OCI-LY1 (cell line): Measurements from ENCODE around the gene HAPLN3.

Experiments
- H2AFZ ChIP-seq: fragments of 200-600 bp; sonication (generic), shearing (Covaris generic); 2 replicates; pipeline ENCODE4 v1.6.0; 2014; ENCODE audit warnings: antibody characterized with exemption, mild to moderate bottlenecking, low read length
- H3F3A ChIP-seq: fragments of 200-600 bp; sonication (generic), shearing (Covaris generic); 2 replicates; pipeline ENCODE4 v1.6.0; 2014; ENCODE audit warnings: mild to moderate bottlenecking, antibody characterized with exemption, low read length, moderate library complexity; ENCODE audit not compliant: insufficient read depth
- H3K27ac ChIP-seq: fragments of 200-600 bp; sonication (generic); 2 replicates; pipeline ENCODE4 v1.5.1; 2014; ENCODE audit warnings: low read length, mixed run types, mild to moderate bottlenecking, low read depth; ENCODE audit not compliant: poor library complexity, severe bottlenecking
- H3K27me3 ChIP-seq: fragments of 200-600 bp; sonication (generic); 2 replicates; pipeline ENCODE4 v1.6.0; 2014; ENCODE audit warnings: antibody characterized with exemption, mild to moderate bottlenecking, low read length, moderate library complexity; ENCODE audit not compliant: insufficient read depth
- H3K36me3 ChIP-seq: fragments of 200-600 bp; sonication (generic); 2 replicates; pipeline ENCODE4 v1.6.1; 2014; ENCODE audit warnings: mild to moderate bottlenecking, antibody characterized with exemption, low read length, moderate library complexity, mixed read lengths; ENCODE audit not compliant: insufficient read depth
- H3K4me1 ChIP-seq: fragments of 200-600 bp; sonication (generic); 2 replicates; pipeline ENCODE4 v1.5.1; 2014; ENCODE audit warnings: mild to moderate bottlenecking, low read length, moderate library complexity; ENCODE audit not compliant: insufficient read depth, severe bottlenecking
- H3K4me2 ChIP-seq: fragments of 200-600 bp; sonication (generic), shearing (Covaris generic); 2 replicates; pipeline ENCODE4 v1.6.1; 2014; ENCODE audit warnings: low read length
- H3K4me3 ChIP-seq: fragments of 200-600 bp; sonication (generic); 2 replicates; pipeline ENCODE4 v1.5.1; 2014; ENCODE audit warnings: low read length, low read depth, mild to moderate bottlenecking, mixed read lengths; ENCODE audit not compliant: poor library complexity, severe bottlenecking
- H3K79me2 ChIP-seq: fragments of 200-600 bp; shearing (Covaris generic); 2 replicates; pipeline ENCODE4 v1.6.1; 2016; ENCODE audit warnings: mixed run types, low read length, mixed read lengths; ENCODE audit not compliant: insufficient read depth
- H3K9ac ChIP-seq: fragments of 200-600 bp; sonication (generic), shearing (Covaris generic); 2 replicates; pipeline ENCODE4 v1.6.1; 2014; ENCODE audit warnings: mild to moderate bottlenecking, low read length, mixed read lengths
- H3K9me2 ChIP-seq: fragments of 200-600 bp; sonication (generic), shearing (Covaris generic); 2 replicates; pipeline ENCODE4 v1.6.1; 2014; ENCODE audit warnings: low read depth, mild to moderate bottlenecking, low read length, mixed read lengths
- H3K9me3 ChIP-seq: fragments of 200-600 bp; shearing (Covaris generic); 2 replicates; pipeline ENCODE4 v1.6.1; 2014; ENCODE audit warnings: low read length, mixed read lengths
- H4K20me1 ChIP-seq: fragments of 200-600 bp; sonication (generic), shearing (Covaris generic); 2 replicates; pipeline ENCODE4 v1.6.0; 2016; ENCODE audit warnings: mild to moderate bottlenecking, low read length; ENCODE audit not compliant: insufficient read depth
- CTCF ChIP-seq: fragments of 200-600 bp; sonication (generic), shearing (Covaris generic); IDR thresholded peaks from 2 replicates; pipeline ENCODE4 v1.5.1; 2017; ENCODE audit warnings: mild to moderate bottlenecking, antibody characterized with exemption, low read length, moderate library complexity, mixed read lengths
- EZH2 ChIP-seq: fragments of 200-600 bp; sonication (generic), shearing (Covaris generic); IDR thresholded peaks from 2 replicates; pipeline ENCODE4 v1.8.0; 2017; ENCODE audit warnings: borderline replicate concordance, mixed run types, mild to moderate bottlenecking, antibody characterized with exemption, low read length, moderate library complexity, mixed read lengths

Gene HAPLN3

GRCh38 chr15:88839961-88840360 is 55.4 kb downstream of the HAPLN3 start:
- Histone ChIP-seq H4K20me1 (no peaks in the 10 kb centered on the region), H3K9ac (no peak overlapping the region), H3K27me3 (no peaks in the 10 kb centered on the region), H3K4me2 (no peak overlapping the region), H3K9me3 (no peaks in the 10 kb centered on the region), H3K4me3 (no peak overlapping the region), H2AFZ (no peak overlapping the region), H3K27ac (no peak overlapping the region), H3K36me3 (no peaks in the 10 kb centered on the region), H3K4me1 (no peaks in the 10 kb centered on the region), H3K79me2 (no peaks in the 10 kb centered on the region), H3F3A (no peaks in the 10 kb centered on the region), H3K9me2 (no peaks in the 10 kb centered on the region)
- TF ChIP-seq EZH2 (no peak), CTCF (no peak)

DNA sequence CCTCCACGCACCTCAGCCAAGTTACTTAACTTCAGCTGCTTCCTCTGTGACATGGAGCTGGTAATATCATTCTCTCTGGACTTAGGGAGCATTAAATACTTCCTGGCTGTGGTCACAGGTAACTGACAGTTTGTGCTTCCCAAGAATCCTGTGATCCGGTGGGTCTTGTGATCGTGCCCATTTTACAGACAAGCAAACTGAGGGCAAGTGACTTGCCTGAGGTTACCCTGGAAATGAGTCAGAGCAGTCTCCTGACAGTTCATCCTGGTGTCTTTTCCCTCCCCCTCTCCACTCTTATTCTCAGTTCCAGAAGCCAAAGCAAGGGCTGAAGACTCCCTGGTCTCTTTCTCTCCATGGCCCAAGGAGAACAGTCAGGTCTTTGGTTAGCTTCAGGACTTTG is 56.2 kb downstream of the HAPLN3 start:
- H3K27me3 ChIP-seq, result no peaks in the 10 kb centered on the region
- H3K36me3 ChIP-seq, result no peaks in the 10 kb centered on the region
- H3K79me2 ChIP-seq, result no peaks in the 10 kb centered on the region
- no peaks in the 10 kb centered on the region for H3K9me2 ChIP-seq
- H3F3A ChIP-seq, result no peaks in the 10 kb centered on the region
- no peak overlapping the region for H2AFZ ChIP-seq
- TF ChIP-seq EZH2 (no peak), CTCF (no peak)
- no peaks in the 10 kb centered on the region for H3K9me3 ChIP-seq
- H3K27ac ChIP-seq, result no peak overlapping the region
- no peak overlapping the region for H3K9ac ChIP-seq
- H3K4me1 ChIP-seq, result no peaks in the 10 kb centered on the region
- no peaks in the 10 kb centered on the region for H4K20me1 ChIP-seq
- no peak overlapping the region for H3K4me3 ChIP-seq
- H3K4me2 ChIP-seq, result no peak overlapping the region

- Histone ChIP-seq H3F3A (no peaks in the 10 kb centered on the region), H3K4me3 (no peak overlapping the region), H3K36me3 (no peaks in the 10 kb centered on the region), H2AFZ (no peak overlapping the region), H3K79me2 (no peaks in the 10 kb centered on the region), H3K4me2 (no peak overlapping the region), H3K27ac (no peak overlapping the region), H3K9me3 (no peaks in the 10 kb centered on the region), H3K9ac (no peak overlapping the region), H3K4me1 (no peaks in the 10 kb centered on the region), H3K27me3 (no peaks in the 10 kb centered on the region), H3K9me2 (no peaks in the 10 kb centered on the region), H4K20me1 (no peaks in the 10 kb centered on the region)
- no peak for TF ChIP-seq EZH2
- TF ChIP-seq CTCF, result no peak
These were observed 56.7 kb downstream of the HAPLN3 start for GRCh38 chr15:88838667-88839066.
